Gastroesophageal sphincter (tissue), 3 donors: ENCODE measurements around the gene PARD6G.

ENCODE experiments used
- CTCF ChIP-seq, 4 experiments: fragments of 200-600 bp in 2 of 4; fragments of 450-650 bp in 2 of 4; sonication (generic) in 1 of 4; IDR thresholded peaks; one replicate each; pipeline ENCODE4 v1.5.1; 2017 to 2019; ENCODE audit warnings: antibody characterized with exemption in 4 of 4, mild to moderate bottlenecking in 2 of 4, moderate library complexity in 2 of 4
- POLR2A ChIP-seq, 2 donors: fragments of 450-650 bp; IDR thresholded peaks; one replicate each; pipeline ENCODE4 v1.6.1; 2017; ENCODE audit warnings: antibody characterized with exemption in 2 of 2, mild to moderate bottlenecking in 2 of 2, moderate library complexity in 1 of 2

- TF ChIP-seq CTCF (IDR thresholded peaks at IDR 0.05) (no peak), POLR2A (IDR thresholded peaks at IDR 0.05) (no peak)
Measured at GRCh38 chr18:80229363-80229762, 18.0 kb downstream of the PARD6G start.
